ENCODE results near the gene ZNF385C. TPM values are rescaled to one million over a fixed set of nuclear protein-coding genes. Genes with fewer than 3 reads are reported as not detected.
A peak's percentile ranks its signal among the peaks of the same experiment; 100 is the strongest.

The ZNF385C gene
- total RNA-seq, 1 experiment from 2014 or later: 2.8 TPM

- Histone ChIP-seq H4K91ac (ENCODE audit: insufficient read length, low read depth, low read length) (no peak overlapping the region), H2AFZ (ENCODE audit: low read length) (no peak overlapping the region), H3K4me2 (ENCODE audit: insufficient read depth, insufficient read length, low read length) (no peak overlapping the region), H4K8ac (replicated peaks; ENCODE audit: insufficient read length, low read depth, low read length) (no peak overlapping the region), H3K4ac (ENCODE audit: low read depth, low read length) (no peak overlapping the region), H3T11ph (ENCODE audit: low read length) (no peak overlapping the region), H4K20me1 (ENCODE audit: control insufficient read depth, insufficient read depth, insufficient read length) (no peaks in the 10 kb centered on the region), H2AK5ac (ENCODE audit: insufficient read length, low read length) (no peak overlapping the region), H3K9me3 (ENCODE audit: control insufficient read depth, low read depth, low read length) (no peaks in the 10 kb centered on the region), H3K9ac (ENCODE audit: extremely low read depth, insufficient read length, low read length) (no peak overlapping the region), H3K79me2 (ENCODE audit: insufficient read depth, low read length) (peaks cover 2% of the 10 kb centered on the region; the same call in 1 of the 2 replicates), H3K56ac (ENCODE audit: insufficient read length, low read depth, low read length) (no peak overlapping the region), H2BK120ac (ENCODE audit: low read depth, low read length, poor library complexity, severe bottlenecking) (no peak overlapping the region), H2BK5ac (ENCODE audit: insufficient read length, low read length) (no peak overlapping the region), H3K4me1 (ENCODE audit: insufficient read depth, low read length) (peaks cover 5% of the 10 kb centered on the region; the same call in 1 of the 2 replicates), H3K14ac (ENCODE audit: insufficient read depth, low read length) (no peak overlapping the region), H3K27ac (ENCODE audit: insufficient read length, low read depth, low read length) (no peak overlapping the region), H2BK12ac (ENCODE audit: insufficient read length, low read depth, low read length) (no peak overlapping the region), H2BK20ac (ENCODE audit: low read depth, low read length, poor library complexity, severe bottlenecking) (no peak overlapping the region), H2BK15ac (ENCODE audit: low read depth, low read length) (no peak overlapping the region), H3K27me3 (ENCODE audit: insufficient read depth, low read length) (no peaks in the 10 kb centered on the region), H4K5ac (ENCODE audit: insufficient read length, low read depth, low read length) (no peak overlapping the region), H3K23ac (ENCODE audit: insufficient read length, low read depth, low read length) (no peak overlapping the region), H3K23me2 (ENCODE audit: insufficient read length, low read depth, low read length, poor library complexity, severe bottlenecking) (no peaks in the 10 kb centered on the region), H3K18ac (ENCODE audit: insufficient read length, low read depth, low read length) (no peak overlapping the region), H3K79me1 (ENCODE audit: insufficient read depth, low read depth, low read length, poor library complexity, severe bottlenecking) (peaks cover 8% of the 10 kb centered on the region)
- peaks cover 8 to 36% (median 20%) of the 10 kb centered on the region in 3 experiments; a peak in 6 of 7 replicates for H3K36me3 Mint-ChIP-seq (ENCODE audit: insufficient read depth in 1 of 3, low read depth in 3 of 3)
- WGBS (ENCODE audit: extremely low coverage, insufficient read length, low lambda C conversion rate): no CpG with 5 or more reads among the region's 4 CpGs
- H3K27me3 Mint-ChIP-seq (ENCODE audit: low read depth): no peaks in the 10 kb centered on the region
- TF ChIP-seq CTCF (conservative IDR thresholded peaks at IDR 0.05): no peak
- peaks cover 29 to 36% of the 10 kb centered on the region in 2 experiments for H3K4me1 Mint-ChIP-seq
- DNase-seq: no peak
- H3K27ac Mint-ChIP-seq: peak overlapping the region; percentile 12 to 61 (median 58); a peak in 2 of 7 replicates
- H3K9me3 Mint-ChIP-seq: no peaks in the 10 kb centered on the region
- H3K4me3 Mint-ChIP-seq: no peak overlapping the region
Measured at GRCh38 chr17:42133461-42134041, 35.3 kb upstream of the ZNF385C start.

Measured in H9 (cell line).